ENCODE data around the gene OR1F1. TPM values are rescaled to one million over a fixed set of nuclear protein-coding genes. Genes with fewer than 3 reads are reported as not detected.

OR1F1 gene
- total RNA-seq, 4 donors from 2014 or later, result not detected

GRCh38 chr16:3216263-3216640, 28.2 kb downstream of the OR1F1 start:
- no peak for TF ChIP-seq CTCF (IDR thresholded peaks at IDR 0.05; ENCODE audit: low read depth)

- no peak for TF ChIP-seq CTCF (IDR thresholded peaks at IDR 0.05; ENCODE audit: low read depth)
Measured at GRCh38 chr16:3220839-3221238, 32.8 kb downstream of the OR1F1 start.

- no peak for TF ChIP-seq CTCF (IDR thresholded peaks at IDR 0.05; ENCODE audit: low read depth)
Measured at GRCh38 chr16:3223913-3224515, 36.0 kb downstream of the OR1F1 start.

- no peak for TF ChIP-seq CTCF (IDR thresholded peaks at IDR 0.05; ENCODE audit: low read depth)
Measured at GRCh38 chr16:3234543-3234856, 46.5 kb downstream of the OR1F1 start.

- TF ChIP-seq CTCF (IDR thresholded peaks at IDR 0.05; ENCODE audit: low read depth), result no peak
Measured at GRCh38 chr16:3234857-3235561, 47.0 kb downstream of the OR1F1 start, which contains the start of gene ZNF200. Gene ZNF200 (minus strand): TSS chr16:3235158. CDS start chr16:3233755, 1,403 bp downstream.

- TF ChIP-seq CTCF (IDR thresholded peaks at IDR 0.05; ENCODE audit: low read depth), result no peak
Measured at GRCh38 chr16:3235856-3236669, 48.1 kb downstream of the OR1F1 start.

- TF ChIP-seq CTCF (IDR thresholded peaks at IDR 0.05; ENCODE audit: low read depth), result no peak
Measured at GRCh38 chr16:3241761-3242160, 53.8 kb downstream of the OR1F1 start.
